HepG2 (cell line): Measurements from ENCODE around the gene MARS1. TPM values are rescaled to one million over a fixed set of nuclear protein-coding genes. Genes with fewer than 3 reads are reported as not detected.

ENCODE experiments used
- CBX5 ChIP-seq: sonication (generic); formaldehyde crosslinking; IDR thresholded peaks from 2 replicates; pipeline ENCODE4 v1.4.0; 2020; ENCODE audit warnings: missing genetic modification reagents, borderline replicate concordance
- DPF2 ChIP-seq: sonication (generic); formaldehyde crosslinking; IDR thresholded peaks from 2 replicates; pipeline ENCODE4 v1.4.0; 2020; ENCODE audit warnings: mild to moderate bottlenecking, low read depth, missing genetic modification reagents, borderline replicate concordance
- ELF3 ChIP-seq: IDR thresholded peaks from 2 replicates; pipeline ENCODE4 v1.6.1; 2016; ENCODE audit warnings: missing genetic modification reagents, missing compliant biosample characterization
- HOXD1 ChIP-seq: sonication (generic); formaldehyde crosslinking; IDR thresholded peaks from 2 replicates; pipeline ENCODE4 v1.5.0; 2020; ENCODE audit warnings: missing genetic modification reagents
- JARID2 ChIP-seq: sonication (generic); formaldehyde crosslinking; IDR thresholded peaks from 2 replicates; pipeline ENCODE4 v1.8.1; 2023; ENCODE audit warnings: missing genetic modification reagents, inconsistent platforms; ENCODE audit not compliant: insufficient replicate concordance
- MTF2 ChIP-seq: sonication (generic); formaldehyde crosslinking; IDR thresholded peaks from 2 replicates; pipeline ENCODE4 v1.5.0; 2020; ENCODE audit warnings: missing genetic modification reagents, borderline replicate concordance
- MXI1 ChIP-seq: IDR thresholded peaks from 3 replicates; pipeline ENCODE4 v1.6.1; 2012; ENCODE audit warnings: low read depth, low read length, inconsistent platforms, borderline replicate concordance
- NR2F6 ChIP-seq, 2 experiments: IDR thresholded peaks; 2 replicates each; pipeline ENCODE4 v1.6.1; 2016; ENCODE audit warnings: antibody characterized with exemption in 1 of 2, mild to moderate bottlenecking in 1 of 2
- PAXIP1 ChIP-seq: sonication (generic); formaldehyde crosslinking; conservative IDR thresholded peaks from 2 replicates; pipeline ENCODE4 v1.4.0; 2020; ENCODE audit warnings: mild to moderate bottlenecking, missing genetic modification reagents, moderate library complexity
- SMAD3 ChIP-seq: sonication (generic); formaldehyde crosslinking; IDR thresholded peaks from 2 replicates; pipeline ENCODE4 v1.4.0; 2020; ENCODE audit warnings: missing genetic modification reagents
- UBTF ChIP-seq: sonication (generic); formaldehyde crosslinking; IDR thresholded peaks from 2 replicates; pipeline ENCODE4 v1.4.0; 2020; ENCODE audit warnings: mild to moderate bottlenecking, missing genetic modification reagents
- ZBTB26 ChIP-seq: IDR thresholded peaks from 2 replicates; pipeline ENCODE4 v1.6.1; 2016; ENCODE audit warnings: missing compliant biosample characterization, missing genetic modification reagents, borderline replicate concordance
- ZBTB37 ChIP-seq: sonication (generic); formaldehyde crosslinking; IDR thresholded peaks from 2 replicates; pipeline ENCODE4 v1.4.0; 2020; ENCODE audit warnings: mild to moderate bottlenecking, missing genetic modification reagents
- ZBTB43 ChIP-seq: sonication (generic); formaldehyde crosslinking; conservative IDR thresholded peaks from 2 replicates; pipeline ENCODE4 v1.4.0; 2020; ENCODE audit warnings: missing genetic modification reagents
- ZC3H13 ChIP-seq: sonication (generic); formaldehyde crosslinking; IDR thresholded peaks from 2 replicates; pipeline ENCODE4 v1.8.1; 2023; ENCODE audit warnings: mild to moderate bottlenecking, missing genetic modification reagents, moderate library complexity
- ZKSCAN8 ChIP-seq: IDR thresholded peaks from 2 replicates; pipeline ENCODE4 v1.6.1; 2016; ENCODE audit warnings: borderline replicate concordance, missing genetic modification reagents, missing compliant biosample characterization
- ZNF264 ChIP-seq: sonication (generic); formaldehyde crosslinking; IDR thresholded peaks from 2 replicates; pipeline ENCODE4 v1.4.0; 2020; ENCODE audit warnings: missing genetic modification reagents
- ZNF343 ChIP-seq: sonication (generic); formaldehyde crosslinking; IDR thresholded peaks from 2 replicates; pipeline ENCODE4 v1.4.0; 2020; ENCODE audit warnings: mild to moderate bottlenecking, missing genetic modification reagents
- polyA plus RNA-seq, 8 experiments: library from polyadenylated mRNA; depleted of rRNA in 3 of 8; stranded (reverse) in 7 of 8; unstranded in 1 of 8; fragments of >200 nt; fragmentation: Illumina TruSeq in 4 of 8; extraction: Trizol in 4 of 8; gene quantifications; 2 replicates each; pipeline versions ENCODE4 v1.2.1 to v1.2.3, GENCODE V29; 2011 to 2016; ENCODE audit warnings: low read depth in 4 of 8, missing spikeins in 1 of 8, mixed read lengths in 1 of 8; ENCODE audit not compliant: insufficient read depth in 1 of 8
- total RNA-seq, 5 experiments: library from RNA; depleted of rRNA; stranded (reverse); fragments of >200 nt; fragmentation: Illumina TruSeq; extraction: Trizol; gene quantifications; 2 replicates each; pipeline ENCODE4 v1.2.3, GENCODE V29; 2016; ENCODE audit warnings: low read depth in 1 of 5

Gene MARS1
- total and polyA plus RNA-seq, 2 of the 13 experiments (the other 11 are each of a cell fraction or from before 2014, with no cell fraction given): 115 to 181 TPM

GRCh38 chr12:57454566-57455373 lies 33.1 kb upstream of the MARS1 start, which contains the start of gene INHBE (continued):
- TF ChIP-seq UBTF (CRISPR knock-in tag): peak; percentile 76
- peak; percentile 78 for TF ChIP-seq SMAD3 (CRISPR knock-in tag)
- TF ChIP-seq PAXIP1 (CRISPR knock-in tag): peak; percentile 95
- TF ChIP-seq ZNF343 (CRISPR knock-in tag): peak; percentile 65; the same call in 1 of the 2 replicates
- peak; percentile 86 for TF ChIP-seq NR2F6 (IDR thresholded peaks at IDR 0.05)
- peak; percentile 95 for TF ChIP-seq NR2F6 (CRISPR knock-in tag; IDR thresholded peaks at IDR 0.05)
- no peak for TF ChIP-seq JARID2
- TF ChIP-seq ZBTB26 (CRISPR knock-in tag): peak; percentile 36; the same call in 1 of the 2 replicates
- no peak for TF ChIP-seq MTF2
- 0 out of 2 replicates have a peak, but pooled peaks have one; percentile 67 for TF ChIP-seq ZNF264 (CRISPR knock-in tag)
- TF ChIP-seq MXI1: peak; percentile 92; the same call in 2 of the 3 replicates
- peak; percentile 91 for TF ChIP-seq DPF2
- TF ChIP-seq CBX5 (CRISPR knock-in tag): 0 out of 2 replicates have a peak, but pooled peaks have one; percentile 62
- 0 out of 2 replicates have a peak, but pooled peaks have one; percentile 24 for TF ChIP-seq HOXD1
- TF ChIP-seq ZBTB37 (CRISPR knock-in tag): no peak
- peak; percentile 22; the same call in 1 of the 2 replicates for TF ChIP-seq ZBTB43 (CRISPR knock-in tag)
- TF ChIP-seq ELF3: peak; percentile 52; the same call in 1 of the 2 replicates
- TF ChIP-seq ZC3H13 (CRISPR knock-in tag): 0 out of 2 replicates have a peak, but pooled peaks have one; percentile 61
- no peak; the same call in 1 of the 2 replicates for TF ChIP-seq ZKSCAN8 (CRISPR knock-in tag)
